Central memory CD8-positive, alpha-beta T cell (primary cell): ENCODE data around the gene ADAMTSL3.
"Not testable (repeated sequence)": the region's sequence is repeated elsewhere in the genome, so short reads cannot be mapped to it uniquely, and the experiment has no call there.

ENCODE experiments used
- ATAC-seq: fragments of 150-1000 bp; cut with Tn5 transposase; replicated peaks from 2 replicates; pipeline ENCODE4 v1.10.0; 2022; ENCODE audit warnings: mild to moderate bottlenecking, moderate FRiP score, moderate number of reproducible peaks; ENCODE audit not compliant: poor library complexity, severe bottlenecking; ENCODE audit errors: extremely low read depth
- DNase-seq, 2 donors: peaks; one replicate each; pipeline ENCODE4 v3.0.0; 2021; ENCODE audit warnings: low spot score in 2 of 2
- H3K27ac Mint-ChIP-seq: one replicate; pipeline ENCODE4 v1.8.0; 2022; ENCODE audit warnings: low read depth, mild to moderate bottlenecking, moderate library complexity, mixed read lengths
- H3K27me3 Mint-ChIP-seq: one replicate; pipeline ENCODE4 v1.8.0; 2022; ENCODE audit warnings: mixed read lengths
- H3K36me3 Mint-ChIP-seq: one replicate; pipeline ENCODE4 v1.8.0; 2022; ENCODE audit warnings: mild to moderate bottlenecking, moderate library complexity, mixed read lengths; ENCODE audit not compliant: insufficient read depth
- H3K4me1 Mint-ChIP-seq: one replicate; pipeline ENCODE4 v1.8.0; 2022; ENCODE audit warnings: mixed read lengths
- H3K4me3 Mint-ChIP-seq: one replicate; pipeline ENCODE4 v1.8.0; 2022; ENCODE audit warnings: mild to moderate bottlenecking, moderate library complexity, mixed read lengths
- H3K9me3 Mint-ChIP-seq: one replicate; pipeline ENCODE4 v1.8.0; 2022; ENCODE audit warnings: mixed read lengths

ADAMTSL3 gene

GRCh38 chr15:83747050-83747717 lies 93.3 kb downstream of the ADAMTSL3 start:
- Mint-ChIP-seq H3K4me3 (no peak overlapping the region), H3K27ac (no peak overlapping the region), H3K9me3 (no peaks in the 10 kb centered on the region), H3K27me3 (no peaks in the 10 kb centered on the region), H3K36me3 (no peaks in the 10 kb centered on the region), H3K4me1 (no peaks in the 10 kb centered on the region)
- DNase-seq (no peak), ATAC-seq (no peak)

- Mint-ChIP-seq H3K27ac (no peak overlapping the region), H3K36me3 (no peaks in the 10 kb centered on the region), H3K27me3 (no peaks in the 10 kb centered on the region), H3K9me3 (no peaks in the 10 kb centered on the region), H3K4me3 (no peak overlapping the region), H3K4me1 (no peaks in the 10 kb centered on the region)
- no peak for DNase-seq
- no peak for ATAC-seq
Measured at GRCh38 chr15:83747718-83748110, 93.8 kb downstream of the ADAMTSL3 start.

- H3K9me3 Mint-ChIP-seq: peaks cover 7% of the 10 kb centered on the region
- no peaks in the 10 kb centered on the region for H3K4me1 Mint-ChIP-seq
- DNase-seq: no peak
- no peaks in the 10 kb centered on the region for H3K27me3 Mint-ChIP-seq
- H3K4me3 Mint-ChIP-seq: no peak overlapping the region
- no peak for ATAC-seq
- no peak overlapping the region for H3K27ac Mint-ChIP-seq
- H3K36me3 Mint-ChIP-seq: no peaks in the 10 kb centered on the region
Measured at GRCh38 chr15:83753872-83754493, 100.1 kb downstream of the ADAMTSL3 start.

- DNase-seq, H3K4me1 Mint-ChIP-seq, H3K4me3 Mint-ChIP-seq, H3K27ac Mint-ChIP-seq, ATAC-seq, H3K27me3 Mint-ChIP-seq, H3K9me3 Mint-ChIP-seq, H3K36me3 Mint-ChIP-seq: not testable (repeated sequence)
Measured at GRCh38 chr15:83757291-83757690, 103.4 kb downstream of the ADAMTSL3 start.

GRCh38 chr15:83762367-83762766 lies 108.4 kb downstream of the ADAMTSL3 start:
- DNase-seq (no peak), ATAC-seq (no peak)
- peaks cover 6% of the 10 kb centered on the region for H3K27me3 Mint-ChIP-seq
- H3K36me3 Mint-ChIP-seq: peaks cover 2% of the 10 kb centered on the region
- no peaks in the 10 kb centered on the region for H3K4me1 Mint-ChIP-seq
- H3K9me3 Mint-ChIP-seq: peaks cover 7% of the 10 kb centered on the region
- no peak overlapping the region for H3K27ac Mint-ChIP-seq
- no peak overlapping the region for H3K4me3 Mint-ChIP-seq

GRCh38 chr15:83764201-83764838 lies 110.4 kb downstream of the ADAMTSL3 start:
- peaks cover 2% of the 10 kb centered on the region for H3K36me3 Mint-ChIP-seq
- ATAC-seq (no peak), DNase-seq (no peak)
- peaks cover 6% of the 10 kb centered on the region for H3K27me3 Mint-ChIP-seq
- H3K4me3 Mint-ChIP-seq: no peak overlapping the region
- no peaks in the 10 kb centered on the region for H3K4me1 Mint-ChIP-seq
- H3K27ac Mint-ChIP-seq: no peak overlapping the region
- H3K9me3 Mint-ChIP-seq: peaks cover 7% of the 10 kb centered on the region

- no peak overlapping the region for H3K27ac Mint-ChIP-seq
- no peak for DNase-seq
- ATAC-seq: no peak
- H3K27me3 Mint-ChIP-seq: peaks cover 6% of the 10 kb centered on the region
- H3K36me3 Mint-ChIP-seq: peaks cover under 1% of the 10 kb centered on the region
- H3K4me1 Mint-ChIP-seq: no peaks in the 10 kb centered on the region
- H3K4me3 Mint-ChIP-seq: no peak overlapping the region
- peaks cover 7% of the 10 kb centered on the region for H3K9me3 Mint-ChIP-seq
Measured at GRCh38 chr15:83766339-83766738, 112.4 kb downstream of the ADAMTSL3 start.

GRCh38 chr15:83767741-83768140 lies 113.8 kb downstream of the ADAMTSL3 start:
- ATAC-seq (no peak), DNase-seq (no peak)
- Mint-ChIP-seq H3K27ac (no peak overlapping the region), H3K27me3 (peaks cover 6% of the 10 kb centered on the region), H3K36me3 (no peaks in the 10 kb centered on the region), H3K4me3 (no peak overlapping the region), H3K9me3 (peaks cover 7% of the 10 kb centered on the region), H3K4me1 (no peaks in the 10 kb centered on the region)

- H3K27me3 Mint-ChIP-seq: peaks cover 6% of the 10 kb centered on the region
- ATAC-seq (no peak), DNase-seq (no peak)
- peaks cover 12% of the 10 kb centered on the region for H3K9me3 Mint-ChIP-seq
- no peak overlapping the region for H3K27ac Mint-ChIP-seq
- no peaks in the 10 kb centered on the region for H3K36me3 Mint-ChIP-seq
- H3K4me3 Mint-ChIP-seq: no peak overlapping the region
- no peaks in the 10 kb centered on the region for H3K4me1 Mint-ChIP-seq
Measured at GRCh38 chr15:83769411-83769999, 115.6 kb downstream of the ADAMTSL3 start.

- peaks cover 18% of the 10 kb centered on the region for H3K9me3 Mint-ChIP-seq
- H3K27me3 Mint-ChIP-seq: peaks cover 18% of the 10 kb centered on the region
- no peak for ATAC-seq
- H3K4me1 Mint-ChIP-seq: peaks cover 4% of the 10 kb centered on the region
- no peak overlapping the region for H3K27ac Mint-ChIP-seq
- H3K4me3 Mint-ChIP-seq: no peak overlapping the region
- no peak for DNase-seq
- H3K36me3 Mint-ChIP-seq: no peaks in the 10 kb centered on the region
Measured at GRCh38 chr15:83775738-83776137, 121.8 kb downstream of the ADAMTSL3 start.

- Mint-ChIP-seq H3K27ac (no peak overlapping the region), H3K4me1 (peaks cover 4% of the 10 kb centered on the region), H3K36me3 (no peaks in the 10 kb centered on the region), H3K27me3 (peaks cover 18% of the 10 kb centered on the region), H3K4me3 (no peak overlapping the region), H3K9me3 (peaks cover 18% of the 10 kb centered on the region)
- ATAC-seq (no peak), DNase-seq (no peak)
Measured at GRCh38 chr15:83776986-83777385, 123.1 kb downstream of the ADAMTSL3 start.

- Mint-ChIP-seq H3K36me3 (no peaks in the 10 kb centered on the region), H3K27me3 (peaks cover 10% of the 10 kb centered on the region), H3K4me3 (no peak overlapping the region), H3K4me1 (peaks cover 4% of the 10 kb centered on the region), H3K27ac (no peak overlapping the region), H3K9me3 (peaks cover 11% of the 10 kb centered on the region)
- ATAC-seq (no peak), DNase-seq (no peak)
Measured at GRCh38 chr15:83783227-83783626, 129.3 kb downstream of the ADAMTSL3 start.

GRCh38 chr15:83784975-83785374 lies 131.1 kb downstream of the ADAMTSL3 start:
- Mint-ChIP-seq H3K4me3 (no peak overlapping the region), H3K4me1 (no peaks in the 10 kb centered on the region), H3K9me3 (peaks cover 7% of the 10 kb centered on the region), H3K36me3 (no peaks in the 10 kb centered on the region), H3K27me3 (peaks cover 3% of the 10 kb centered on the region), H3K27ac (no peak overlapping the region)
- no peak for DNase-seq
- ATAC-seq: no peak
